HFF-Myc (cell line): Measurements from ENCODE around the gene PLOD2.

Experiments used
- DNase-seq: peaks from one replicate; pipeline ENCODE4 v3.0.0-alpha.2; 2011; ENCODE audit warnings: low read depth; ENCODE audit errors: extremely low read depth
- H3K4me3 ChIP-seq: replicated peaks from 2 replicates; pipeline ENCODE4 v1.5.1; 2011; ENCODE audit warnings: low read depth, mild to moderate bottlenecking, control low read depth, low read length
- TF ChIP-seq, protein P1 (sequence below): IDR thresholded peaks from 2 replicates; pipeline ENCODE4 v1.5.1; 2012; ENCODE audit warnings: mild to moderate bottlenecking, low read depth, low read length, control low read depth; ENCODE audit errors: missing control alignments

PLOD2 gene

DNA sequence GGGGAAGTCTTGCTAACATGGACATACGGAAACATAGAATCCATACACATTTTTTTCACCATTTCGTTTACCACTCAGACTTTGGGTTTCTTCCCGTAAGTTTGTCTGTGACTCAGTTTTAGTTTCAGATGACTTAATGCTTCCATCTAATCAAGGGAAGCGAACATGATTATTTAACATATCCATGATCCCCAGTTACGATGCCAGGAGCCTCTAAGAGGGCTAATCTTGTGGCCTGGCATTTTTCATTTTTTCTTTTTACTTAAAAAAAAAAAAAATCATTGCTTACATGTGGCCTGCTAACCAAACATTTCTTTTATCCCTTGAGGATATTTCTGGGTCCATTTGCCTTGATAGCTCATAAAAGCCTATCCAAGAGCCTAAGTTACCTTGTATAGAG, 20.2 kb upstream of the PLOD2 start:
- TF ChIP-seq, protein P1, sequence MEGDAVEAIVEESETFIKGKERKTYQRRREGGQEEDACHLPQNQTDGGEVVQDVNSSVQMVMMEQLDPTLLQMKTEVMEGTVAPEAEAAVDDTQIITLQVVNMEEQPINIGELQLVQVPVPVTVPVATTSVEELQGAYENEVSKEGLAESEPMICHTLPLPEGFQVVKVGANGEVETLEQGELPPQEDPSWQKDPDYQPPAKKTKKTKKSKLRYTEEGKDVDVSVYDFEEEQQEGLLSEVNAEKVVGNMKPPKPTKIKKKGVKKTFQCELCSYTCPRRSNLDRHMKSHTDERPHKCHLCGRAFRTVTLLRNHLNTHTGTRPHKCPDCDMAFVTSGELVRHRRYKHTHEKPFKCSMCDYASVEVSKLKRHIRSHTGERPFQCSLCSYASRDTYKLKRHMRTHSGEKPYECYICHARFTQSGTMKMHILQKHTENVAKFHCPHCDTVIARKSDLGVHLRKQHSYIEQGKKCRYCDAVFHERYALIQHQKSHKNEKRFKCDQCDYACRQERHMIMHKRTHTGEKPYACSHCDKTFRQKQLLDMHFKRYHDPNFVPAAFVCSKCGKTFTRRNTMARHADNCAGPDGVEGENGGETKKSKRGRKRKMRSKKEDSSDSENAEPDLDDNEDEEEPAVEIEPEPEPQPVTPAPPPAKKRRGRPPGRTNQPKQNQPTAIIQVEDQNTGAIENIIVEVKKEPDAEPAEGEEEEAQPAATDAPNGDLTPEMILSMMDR, result no peak
- H3K4me3 ChIP-seq, result no peak overlapping the region
- DNase-seq, result no peak

- no peak for DNase-seq
- H3K4me3 ChIP-seq, result no peak overlapping the region
- TF ChIP-seq, protein P1, result no peak
These were observed 19.4 kb upstream of the PLOD2 start for GRCh38 chr3:146180376-146180775.

- H3K4me3 ChIP-seq, result no peak overlapping the region
- TF ChIP-seq, protein P1, result no peak
- no peak for DNase-seq
These were observed 17.2 kb upstream of the PLOD2 start for GRCh38 chr3:146178006-146178689.

- DNase-seq, result no peak
- H3K4me3 ChIP-seq, result no peak overlapping the region
- TF ChIP-seq, protein P1, result no peak
These were observed 16.5 kb upstream of the PLOD2 start for GRCh38 chr3:146177519-146177918.

DNA sequence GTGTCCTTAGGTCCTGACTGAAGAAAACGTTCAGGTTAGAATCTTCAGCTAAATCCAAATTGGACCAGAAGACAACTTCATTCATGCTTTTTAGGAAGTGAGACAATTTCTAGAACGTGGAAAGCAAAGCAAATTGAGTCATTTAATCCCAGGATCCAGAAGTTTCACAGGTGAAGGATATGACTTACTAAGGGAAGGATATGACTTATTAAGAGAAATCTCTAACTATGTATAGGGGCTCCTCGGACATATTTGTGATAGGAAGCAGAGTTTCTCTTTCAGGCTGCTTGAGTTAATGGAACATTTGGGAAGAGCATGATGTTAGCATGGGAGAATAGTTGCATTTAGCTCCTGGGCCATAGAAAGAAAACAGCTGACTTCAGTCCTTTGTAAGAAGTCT, 16.1 kb upstream of the PLOD2 start:
- DNase-seq, result no peak
- no peak overlapping the region for H3K4me3 ChIP-seq
- TF ChIP-seq, protein P1, result no peak

DNA sequence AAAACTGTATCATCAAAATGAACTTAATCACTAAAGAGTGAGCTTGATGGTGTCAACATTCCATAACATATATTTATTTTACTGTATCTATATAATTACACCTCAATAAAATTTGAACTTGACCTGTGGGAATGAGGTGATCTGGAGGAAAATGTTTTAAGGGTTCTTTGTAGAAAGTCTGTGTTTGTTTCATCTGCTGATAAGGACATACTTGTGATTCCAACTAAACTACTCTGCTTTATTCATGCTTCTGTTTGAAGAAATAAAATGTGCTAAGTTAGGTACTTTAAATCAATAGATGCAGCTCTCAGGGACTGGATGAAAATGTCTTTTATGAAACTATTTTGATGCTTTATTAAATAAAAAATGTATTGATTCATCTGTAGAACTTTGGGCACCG, 11.6 kb upstream of the PLOD2 start:
- H3K4me3 ChIP-seq, result no peak overlapping the region
- DNase-seq, result no peak
- TF ChIP-seq, protein P1, result no peak

GRCh38 chr3:146170591-146170990, 9.6 kb upstream of the PLOD2 start:
- no peak overlapping the region for H3K4me3 ChIP-seq
- TF ChIP-seq, protein P1, result no peak
- DNase-seq, result no peak
